ENCODE results near the gene CPVL.

CPVL gene

DNA sequence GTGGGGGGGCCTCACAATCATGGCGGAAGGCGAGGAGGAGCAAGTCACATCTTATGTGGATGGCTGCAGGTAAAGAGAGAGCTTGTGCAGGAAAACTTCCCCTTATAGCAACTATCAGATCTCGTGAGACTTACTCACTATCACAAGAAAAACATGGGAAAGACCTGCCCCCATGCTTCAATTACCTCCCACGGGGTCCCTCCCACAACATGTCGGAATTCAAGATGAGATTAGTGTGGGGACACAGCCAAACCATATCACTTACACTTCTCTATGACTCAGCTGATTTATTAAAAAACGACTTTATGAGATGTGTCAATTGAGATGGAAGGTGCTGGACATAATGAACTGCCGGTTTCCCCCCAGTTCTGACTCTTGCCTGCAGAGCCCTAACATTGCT lies 24.4 kb upstream of the CPVL start:
- no peaks in the 10 kb centered on the region for H3K9me3 Mint-ChIP-seq
- no peaks in the 10 kb centered on the region for H3K36me3 Mint-ChIP-seq
- H3K4me3 Mint-ChIP-seq = no peak overlapping the region
- DNase-seq = no peak
- H3K27ac Mint-ChIP-seq = no peak overlapping the region
- peaks cover 7% of the 10 kb centered on the region for H3K27me3 Mint-ChIP-seq
- no peaks in the 10 kb centered on the region for H3K4me1 Mint-ChIP-seq
- CTCF ChIA-PET = no interaction called here

- Mint-ChIP-seq H3K36me3 (no peaks in the 10 kb centered on the region), H3K9me3 (no peaks in the 10 kb centered on the region), H3K27me3 (peaks cover 7% of the 10 kb centered on the region), H3K27ac (no peak overlapping the region), H3K4me1 (no peaks in the 10 kb centered on the region), H3K4me3 (no peak overlapping the region)
- no peak for DNase-seq
- CTCF ChIA-PET = interaction anchor here (0.8 kb wide), 1 partner anchor 22 kb away, joined by 3 read pairs; no protein-coding TSS in a partner anchor
These were observed 21.4 kb upstream of the CPVL start for GRCh38 chr7:29167721-29168120.

GRCh38 chr7:29163854-29164253 lies 17.5 kb upstream of the CPVL start:
- no peak for DNase-seq
- H3K27me3 Mint-ChIP-seq = no peaks in the 10 kb centered on the region
- no peak overlapping the region for H3K4me3 Mint-ChIP-seq
- CTCF ChIA-PET = no interaction called here
- no peaks in the 10 kb centered on the region for H3K4me1 Mint-ChIP-seq
- H3K36me3 Mint-ChIP-seq = no peaks in the 10 kb centered on the region
- no peaks in the 10 kb centered on the region for H3K9me3 Mint-ChIP-seq
- H3K27ac Mint-ChIP-seq = no peak overlapping the region

DNA sequence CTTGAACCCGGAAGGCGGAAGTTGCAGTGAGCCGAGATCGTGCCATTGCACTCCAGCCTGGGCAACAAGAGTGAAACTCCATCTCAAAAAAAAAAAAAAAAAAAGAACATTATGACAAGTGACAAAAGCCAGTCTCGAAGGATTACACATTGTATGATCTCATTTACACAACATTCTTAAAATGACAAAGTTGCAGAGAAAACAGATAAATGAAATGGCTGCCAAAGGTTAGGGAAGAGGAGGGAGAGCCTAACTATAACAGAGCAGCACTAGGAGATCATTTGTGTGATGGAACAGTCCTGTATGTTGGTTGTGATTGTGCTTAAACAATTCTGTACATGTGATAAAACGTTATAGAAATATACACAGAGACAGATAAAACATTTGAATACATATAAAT lies 16.2 kb upstream of the CPVL start:
- no peak for DNase-seq
- Mint-ChIP-seq H3K27me3 (no peaks in the 10 kb centered on the region), H3K4me1 (no peaks in the 10 kb centered on the region), H3K4me3 (no peak overlapping the region), H3K9me3 (no peaks in the 10 kb centered on the region), H3K27ac (no peak overlapping the region), H3K36me3 (no peaks in the 10 kb centered on the region)
- CTCF ChIA-PET = no interaction called here

DNA sequence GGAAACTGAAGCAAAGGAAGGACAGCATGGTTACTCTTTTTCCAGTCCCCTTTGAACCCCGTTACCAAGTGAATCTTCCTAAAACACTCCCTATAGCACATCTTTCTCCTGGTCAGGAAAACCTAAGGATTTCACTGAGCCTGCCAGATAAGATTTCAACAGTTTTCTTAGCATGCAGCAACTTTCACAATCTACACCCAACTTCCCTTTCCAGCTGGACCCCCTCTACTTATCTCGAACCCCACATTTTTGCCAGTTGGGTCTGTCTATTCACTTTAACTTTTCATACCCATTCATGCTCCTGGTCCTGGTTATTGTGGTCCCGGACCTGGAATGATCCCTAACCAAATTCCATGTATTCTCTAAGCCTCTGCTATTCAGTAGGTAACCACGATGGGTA lies 14.9 kb upstream of the CPVL start:
- H3K9me3 Mint-ChIP-seq = no peaks in the 10 kb centered on the region
- no peak for DNase-seq
- H3K27ac Mint-ChIP-seq = no peak overlapping the region
- H3K4me3 Mint-ChIP-seq = no peak overlapping the region
- H3K4me1 Mint-ChIP-seq = peaks cover 4% of the 10 kb centered on the region
- no peaks in the 10 kb centered on the region for H3K27me3 Mint-ChIP-seq
- CTCF ChIA-PET = no interaction called here
- H3K36me3 Mint-ChIP-seq = no peaks in the 10 kb centered on the region

- H3K27me3 Mint-ChIP-seq = no peaks in the 10 kb centered on the region
- DNase-seq = no peak
- no peak overlapping the region for H3K4me3 Mint-ChIP-seq
- peaks cover 4% of the 10 kb centered on the region for H3K4me1 Mint-ChIP-seq
- no peak overlapping the region for H3K27ac Mint-ChIP-seq
- no peaks in the 10 kb centered on the region for H3K36me3 Mint-ChIP-seq
- CTCF ChIA-PET = interaction anchor here (1.7 kb wide), 1 partner anchor 239 kb away, joined by 3 read pairs; no protein-coding TSS in a partner anchor
- H3K9me3 Mint-ChIP-seq = no peaks in the 10 kb centered on the region
These were observed 13.7 kb upstream of the CPVL start for GRCh38 chr7:29160080-29160479.

GRCh38 chr7:29158795-29159423 lies 12.6 kb upstream of the CPVL start:
- DNase-seq = no peak
- no peak overlapping the region for H3K27ac Mint-ChIP-seq
- CTCF ChIA-PET = interaction anchor here (0.6 to 1.7 kb wide), 2 partner anchors 31 to 238 kb away, joined by 3 read pairs; no protein-coding TSS in a partner anchor
- no peaks in the 10 kb centered on the region for H3K9me3 Mint-ChIP-seq
- no peak overlapping the region for H3K4me3 Mint-ChIP-seq
- H3K4me1 Mint-ChIP-seq = peaks cover 4% of the 10 kb centered on the region
- no peaks in the 10 kb centered on the region for H3K27me3 Mint-ChIP-seq
- no peaks in the 10 kb centered on the region for H3K36me3 Mint-ChIP-seq

GRCh38 chr7:29156907-29157452 lies 10.6 kb upstream of the CPVL start:
- Mint-ChIP-seq H3K4me1 (peaks cover 4% of the 10 kb centered on the region), H3K27ac (no peak overlapping the region), H3K36me3 (no peaks in the 10 kb centered on the region), H3K27me3 (peaks cover 4% of the 10 kb centered on the region), H3K9me3 (no peaks in the 10 kb centered on the region), H3K4me3 (no peak overlapping the region)
- CTCF ChIA-PET = no interaction called here
- DNase-seq = no peak

GRCh38 chr7:29154076-29154475 lies 7.7 kb upstream of the CPVL start:
- H3K27ac Mint-ChIP-seq = no peak overlapping the region
- peaks cover 4% of the 10 kb centered on the region for H3K4me1 Mint-ChIP-seq
- no peaks in the 10 kb centered on the region for H3K36me3 Mint-ChIP-seq
- CTCF ChIA-PET = no interaction called here
- DNase-seq = no peak
- H3K27me3 Mint-ChIP-seq = peaks cover 8% of the 10 kb centered on the region
- H3K9me3 Mint-ChIP-seq = no peaks in the 10 kb centered on the region
- H3K4me3 Mint-ChIP-seq = no peak overlapping the region

GRCh38 chr7:29150856-29151255 lies 4.5 kb upstream of the CPVL start:
- H3K4me1 Mint-ChIP-seq = no peaks in the 10 kb centered on the region
- H3K4me3 Mint-ChIP-seq = no peak overlapping the region
- no peaks in the 10 kb centered on the region for H3K9me3 Mint-ChIP-seq
- H3K27ac Mint-ChIP-seq = no peak overlapping the region
- no peaks in the 10 kb centered on the region for H3K36me3 Mint-ChIP-seq
- DNase-seq = no peak
- CTCF ChIA-PET = interaction anchor here (0.9 kb wide), 1 partner anchor 229 kb away, joined by 3 read pairs; no protein-coding TSS in a partner anchor
- H3K27me3 Mint-ChIP-seq = peaks cover 33% of the 10 kb centered on the region

GRCh38 chr7:29149036-29149435 lies 2.7 kb upstream of the CPVL start:
- Mint-ChIP-seq H3K9me3 (no peaks in the 10 kb centered on the region), H3K27me3 (peaks cover 49% of the 10 kb centered on the region)
- CTCF ChIA-PET = no interaction called here

DNA sequence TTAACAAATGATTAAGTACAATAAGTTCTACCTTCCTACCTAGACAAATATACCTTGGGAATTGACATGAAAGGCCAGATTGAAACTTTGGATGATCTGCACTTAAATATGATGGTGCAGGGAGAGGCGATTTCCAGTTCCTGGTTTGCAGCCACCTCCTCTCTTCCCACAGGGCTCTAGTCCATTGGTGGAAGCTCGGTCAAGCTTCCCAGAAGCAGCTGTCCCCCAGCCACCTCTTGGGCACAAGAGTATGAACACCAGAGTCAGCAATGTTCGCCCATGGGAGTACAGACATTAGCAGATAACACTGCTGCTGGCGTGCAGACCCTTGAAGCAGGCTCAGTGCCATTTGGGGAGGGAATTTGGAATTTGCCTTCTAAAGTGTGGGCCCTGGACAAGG lies 1.5 kb upstream of the CPVL start:
- peaks cover 48% of the 10 kb centered on the region for H3K27me3 Mint-ChIP-seq
- no peaks in the 10 kb centered on the region for H3K9me3 Mint-ChIP-seq
- DNase-seq = no peak
- no peak overlapping the region for H3K4me3 Mint-ChIP-seq
- no peaks in the 10 kb centered on the region for H3K36me3 Mint-ChIP-seq
- no peaks in the 10 kb centered on the region for H3K4me1 Mint-ChIP-seq
- no peak overlapping the region for H3K27ac Mint-ChIP-seq
- CTCF ChIA-PET = no interaction called here

More at GRCh38 chr7:29149036-29149435, 2.7 kb upstream of the CPVL start:
- no peak for DNase-seq
- H3K27ac Mint-ChIP-seq = no peak overlapping the region
- no peak overlapping the region for H3K4me3 Mint-ChIP-seq
- no peaks in the 10 kb centered on the region for H3K4me1 Mint-ChIP-seq
- no peaks in the 10 kb centered on the region for H3K36me3 Mint-ChIP-seq

DNA sequence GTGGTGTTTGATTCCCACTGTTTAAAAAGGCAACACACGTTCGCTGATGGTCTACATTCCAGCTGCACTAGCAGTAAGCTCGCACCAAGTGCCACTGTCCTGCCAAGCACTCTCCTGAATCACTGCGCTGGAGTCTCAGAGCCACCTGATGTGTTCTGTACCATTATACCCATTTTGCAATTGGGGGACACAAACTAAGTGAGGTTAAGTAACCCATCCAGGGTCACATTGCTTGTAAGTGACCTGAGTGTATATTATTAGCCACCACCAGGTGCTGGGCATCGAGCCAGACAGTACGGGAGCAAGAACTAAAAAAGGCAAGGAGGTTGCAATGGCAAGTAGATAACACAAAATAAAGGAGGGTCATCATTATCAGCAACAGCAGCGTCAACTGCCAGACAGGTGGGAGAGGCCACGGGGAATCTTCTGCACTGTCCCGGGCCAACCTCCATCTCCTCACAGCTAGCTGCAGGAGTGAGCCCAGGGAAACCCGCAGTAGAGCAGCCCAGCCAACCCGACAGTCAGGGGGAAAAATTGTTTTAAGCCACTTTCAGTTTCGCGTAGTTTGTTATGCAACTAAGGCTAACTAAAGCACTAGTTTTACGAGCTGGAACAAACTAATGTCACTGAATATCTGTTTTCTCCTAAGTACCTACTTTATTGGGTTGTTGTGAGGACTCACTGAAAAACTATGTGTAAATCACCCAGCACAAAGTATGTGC lies 712 bp upstream of the CPVL start:
- H3K27me3 Mint-ChIP-seq = peaks cover 45% of the 10 kb centered on the region
- no peaks in the 10 kb centered on the region for H3K4me1 Mint-ChIP-seq
- no peak overlapping the region for H3K4me3 Mint-ChIP-seq
- DNase-seq = no peak
- H3K27ac Mint-ChIP-seq = no peak overlapping the region
- H3K36me3 Mint-ChIP-seq = no peaks in the 10 kb centered on the region
- CTCF ChIA-PET = no interaction called here
- no peaks in the 10 kb centered on the region for H3K9me3 Mint-ChIP-seq

- H3K4me1 Mint-ChIP-seq = no peaks in the 10 kb centered on the region
- H3K27ac Mint-ChIP-seq = no peak overlapping the region
- CTCF ChIA-PET = no interaction called here
- no peaks in the 10 kb centered on the region for H3K36me3 Mint-ChIP-seq
- H3K27me3 Mint-ChIP-seq = peaks cover 45% of the 10 kb centered on the region
- H3K9me3 Mint-ChIP-seq = no peaks in the 10 kb centered on the region
- no peak for DNase-seq
- no peak overlapping the region for H3K4me3 Mint-ChIP-seq
These were observed 732 bp downstream of the CPVL start for GRCh38 chr7:29145553-29146056.

- DNase-seq = no peak
- no peaks in the 10 kb centered on the region for H3K36me3 Mint-ChIP-seq
- no peak overlapping the region for H3K27ac Mint-ChIP-seq
- no peaks in the 10 kb centered on the region for H3K9me3 Mint-ChIP-seq
- CTCF ChIA-PET = no interaction called here
- H3K4me1 Mint-ChIP-seq = no peaks in the 10 kb centered on the region
- H3K4me3 Mint-ChIP-seq = no peak overlapping the region
- peaks cover 41% of the 10 kb centered on the region for H3K27me3 Mint-ChIP-seq
These were observed 2.6 kb downstream of the CPVL start for GRCh38 chr7:29143751-29144150.
